HG02642 (cell line): ENCODE measurements around the gene SPIRE2.
"Not testable (repeated sequence)": the region's sequence is repeated elsewhere in the genome, so short reads cannot be mapped to it uniquely, and the experiment has no call there.

Experiments
- ATAC-seq: cut with Tn5 transposase; IDR thresholded peaks from one replicate; pipeline ENCODE4 v1.9.1; 2021; ENCODE audit warnings: mild to moderate bottlenecking; ENCODE audit not compliant: unreplicated experiment, poor library complexity

Gene SPIRE2

GRCh38 chr16:89828199-89828869, at the start of gene SPIRE2:
SPIRE2 (plus strand) TSS chr16:89828475; CDS start chr16:89828551, 76 bp downstream.
- ATAC-seq: no peak

- ATAC-seq: no peak
These were observed 48.9 kb upstream of the SPIRE2 start for GRCh38 chr16:89779231-89779908.

- ATAC-seq: no peak
These were observed 48.4 kb upstream of the SPIRE2 start for GRCh38 chr16:89779909-89780305.

GRCh38 chr16:89782489-89782888, 45.8 kb upstream of the SPIRE2 start:
- no peak for ATAC-seq

- ATAC-seq: not testable (repeated sequence)
These were observed 44.3 kb upstream of the SPIRE2 start for GRCh38 chr16:89783952-89784351.

- ATAC-seq: no peak
These were observed 43.9 kb upstream of the SPIRE2 start for GRCh38 chr16:89784406-89784805.

- no peak for ATAC-seq
These were observed 42.6 kb upstream of the SPIRE2 start for GRCh38 chr16:89785523-89786155.

- no peak for ATAC-seq
These were observed 41.6 kb upstream of the SPIRE2 start for GRCh38 chr16:89786474-89787364.

- ATAC-seq: no peak
These were observed 40.9 kb upstream of the SPIRE2 start for GRCh38 chr16:89787365-89787805.

GRCh38 chr16:89791278-89791995, 36.8 kb upstream of the SPIRE2 start:
- no peak for ATAC-seq

GRCh38 chr16:89793092-89793491, 35.2 kb upstream of the SPIRE2 start:
- ATAC-seq: not testable (repeated sequence)

- no peak for ATAC-seq
These were observed 34.3 kb upstream of the SPIRE2 start for GRCh38 chr16:89793955-89794354.

- ATAC-seq: no peak
These were observed 32.6 kb upstream of the SPIRE2 start for GRCh38 chr16:89795676-89796075.

- ATAC-seq: no peak
These were observed 32.2 kb upstream of the SPIRE2 start for GRCh38 chr16:89796104-89796503.

- no peak for ATAC-seq
These were observed 30.1 kb upstream of the SPIRE2 start for GRCh38 chr16:89798126-89798525.

GRCh38 chr16:89798832-89799370, 29.4 kb upstream of the SPIRE2 start:
- no peak for ATAC-seq

GRCh38 chr16:89801800-89802199, 26.5 kb upstream of the SPIRE2 start:
- no peak for ATAC-seq

- no peak for ATAC-seq
These were observed 23.0 kb upstream of the SPIRE2 start for GRCh38 chr16:89805136-89805905.
